K562 (cell line): Measurements from ENCODE around the gene WDR76. TPM values are rescaled to one million over a fixed set of nuclear protein-coding genes. Genes with fewer than 3 reads are reported as not detected.

ENCODE experiments used
- BMI1 ChIP-seq: fragments of 150-350 bp; IDR thresholded peaks from 2 replicates; pipeline ENCODE4 v1.6.1; 2014; ENCODE audit warnings: low read length
- CSDE1 ChIP-seq, 2 experiments: fragments of 450-650 bp; IDR thresholded peaks; 2 replicates each; pipeline ENCODE4 v1.6.1; 2016; ENCODE audit warnings: mild to moderate bottlenecking in 1 of 2
- GATAD2B ChIP-seq: fragments of 450-650 bp; IDR thresholded peaks from 2 replicates; pipeline ENCODE4 v1.6.1; 2017; ENCODE audit warnings: mild to moderate bottlenecking, borderline replicate concordance
- HNRNPL ChIP-seq: fragments of 200-400 bp; formaldehyde crosslinking; IDR thresholded peaks from 2 replicates; pipeline ENCODE4 v1.6.1; 2017; ENCODE audit warnings: low read depth, mild to moderate bottlenecking, low read length
- LCOR ChIP-seq: sonication (generic); formaldehyde crosslinking; IDR thresholded peaks from 2 replicates; pipeline ENCODE4 v1.8.0; 2022; ENCODE audit warnings: mild to moderate bottlenecking, missing genetic modification reagents
- MAFK ChIP-seq: IDR thresholded peaks from 2 replicates; pipeline ENCODE4 v1.6.1; 2011; ENCODE audit warnings: low read length, improper control_type of control experiment
- MITF ChIP-seq: IDR thresholded peaks from 2 replicates; pipeline ENCODE4 v1.6.1; 2014; ENCODE audit warnings: antibody characterized with exemption
- NFE2L1 ChIP-seq: fragments of 450-650 bp; IDR thresholded peaks from 2 replicates; pipeline ENCODE4 v1.6.1; 2016; ENCODE audit warnings: missing genetic modification characterization, low read depth, mild to moderate bottlenecking, missing compliant biosample characterization, moderate library complexity, borderline replicate concordance
- OTX1 ChIP-seq: fragments of 450-650 bp; formaldehyde crosslinking; IDR thresholded peaks from 2 replicates; pipeline ENCODE4 v1.4.0; 2022; ENCODE audit warnings: mild to moderate bottlenecking
- PHF8 ChIP-seq: fragments of 200-600 bp; sonication (generic); IDR thresholded peaks from 2 replicates; pipeline ENCODE4 v1.6.1; 2012; ENCODE audit warnings: mixed run types, mild to moderate bottlenecking, inconsistent platforms, low read length, moderate library complexity, borderline replicate concordance
- POLR2A ChIP-seq: fragments of 450-650 bp; conservative IDR thresholded peaks from 2 replicates; pipeline ENCODE4 v1.6.1; 2016
- POLR2AphosphoS2 ChIP-seq: IDR thresholded peaks from 2 replicates; pipeline ENCODE4 v1.6.1; 2012; ENCODE audit warnings: low read length, improper control_type of control experiment
- POLR2B ChIP-seq: fragments of 450-650 bp; IDR thresholded peaks from 2 replicates; pipeline ENCODE4 v1.6.1; 2018; ENCODE audit warnings: low read depth; ENCODE audit not compliant: partially characterized antibody
- RBM14 ChIP-seq: fragments of 200-400 bp; formaldehyde crosslinking; IDR thresholded peaks from 2 replicates; pipeline ENCODE4 v1.6.1; 2018; ENCODE audit warnings: low read depth, mild to moderate bottlenecking, low read length, moderate library complexity, borderline replicate concordance; ENCODE audit not compliant: insufficient read depth
- RREB1 ChIP-seq: fragments of 250-450 bp; sonication (Bioruptor Pico); IDR thresholded peaks from 2 replicates; pipeline ENCODE4 v1.4.0; 2020
- SAP30 ChIP-seq: fragments of 200-600 bp; sonication (generic); IDR thresholded peaks from 2 replicates; pipeline ENCODE4 v1.6.1; 2012; ENCODE audit warnings: borderline replicate concordance, low read depth, mild to moderate bottlenecking, moderate library complexity, low read length, control low read depth, inconsistent platforms; ENCODE audit not compliant: insufficient read depth, poor library complexity, severe bottlenecking
- SREBF1 ChIP-seq: fragments of 150-350 bp; IDR thresholded peaks from 2 replicates; pipeline ENCODE4 v1.6.1; 2014; ENCODE audit warnings: antibody characterized with exemption, low read depth, low read length, borderline replicate concordance
- SRSF9 ChIP-seq: fragments of 200-400 bp; formaldehyde crosslinking; IDR thresholded peaks from 2 replicates; pipeline ENCODE4 v1.6.1; 2017; ENCODE audit warnings: low read depth, low read length, borderline replicate concordance
- SUPT5H ChIP-seq: fragments of 450-650 bp; IDR thresholded peaks from 2 replicates; pipeline ENCODE4 v1.6.1; 2016
- TRIM24 ChIP-seq, 2 experiments: fragments of 450-650 bp; IDR thresholded peaks; 2 replicates each; pipeline ENCODE4 v1.6.1; 2016
- ZC3H8 ChIP-seq: fragments of 450-650 bp; IDR thresholded peaks from 2 replicates; pipeline ENCODE4 v1.6.1; 2017
- ZNF146 ChIP-seq: IDR thresholded peaks from one replicate; pipeline ENCODE4 v1.6.1; 2018; ENCODE audit warnings: missing compliant biosample characterization; ENCODE audit not compliant: unreplicated experiment
- polyA plus RNA-seq, 8 experiments: library from polyadenylated mRNA; depleted of rRNA in 4 of 8; stranded (reverse) in 5 of 8; unstranded in 3 of 8; fragments of >200 nt; fragmentation: Nextera tagmentation in 2 of 8; fragmentation: Illumina TruSeq in 1 of 8; extraction: Ambion mirVana in 2 of 8; extraction: Trizol in 1 of 8; gene quantifications; 2 replicates each; pipeline versions ENCODE4 v1.2.1 to v1.2.3, GENCODE V29; 2011 to 2014; ENCODE audit warnings: inconsistent platforms in 1 of 8, missing spikeins in 1 of 8
- total RNA-seq, 7 experiments: library from RNA; depleted of rRNA in 6 of 7; stranded (reverse); fragments of >200 nt in 6 of 7; fragmentation: Illumina TruSeq in 2 of 7; extraction: Trizol in 2 of 7; gene quantifications; 2 replicates each; pipeline versions ENCODE4 v1.2.1 to v1.2.3, GENCODE V29; 2011 to 2021; ENCODE audit warnings: low replicate concordance in 1 of 7
- TF ChIP-seq, protein P1 (sequence below): sonication (generic); formaldehyde crosslinking; IDR thresholded peaks from 2 replicates; pipeline ENCODE4 v1.8.0; 2022; ENCODE audit warnings: mild to moderate bottlenecking, missing genetic modification reagents

WDR76 gene
- total and polyA plus RNA-seq, 9 of the 15 experiments (the other 6 are each of a cell fraction or from before 2014, with no cell fraction given), result 9.8 to 69.5 (median 44.4) TPM

- TF ChIP-seq SREBF1 (no peak), BMI1 (no peak), RREB1 (CRISPR knock-in tag) (no peak), HNRNPL (no peak), ZNF146 (CRISPR knock-in tag) (no peak), MITF (no peak), OTX1 (CRISPR knock-in tag) (no peak), ZC3H8 (no peak), POLR2A (peak; percentile 51), CSDE1 (IDR thresholded peaks at IDR 0.05) (no peak), POLR2B (peak; percentile 29), NFE2L1 (tag) (no peak), TRIM24 (IDR thresholded peaks at IDR 0.05) (no peak), SUPT5H (peak; percentile 39), LCOR (no peak), SRSF9 (no peak), POLR2AphosphoS2 (peak; percentile 93), RBM14 (no peak), GATAD2B (no peak), SAP30 (no peak), PHF8 (no peak), MAFK (no peak)
- TF ChIP-seq, protein P1, sequence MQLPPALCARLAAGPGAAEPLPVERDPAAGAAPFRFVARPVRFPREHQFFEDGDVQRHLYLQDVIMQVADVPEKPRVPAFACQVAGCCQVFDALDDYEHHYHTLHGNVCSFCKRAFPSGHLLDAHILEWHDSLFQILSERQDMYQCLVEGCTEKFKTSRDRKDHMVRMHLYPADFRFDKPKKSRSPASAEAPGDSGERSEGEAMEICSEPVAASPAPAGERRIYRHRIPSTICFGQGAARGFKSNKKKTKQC (CRISPR knock-in tag), result no peak
Observed at GRCh38 chr15:43796566-43796965, 30.2 kb upstream of the WDR76 start (continued).
